NCI-H2227 (cell line): ENCODE measurements around the gene BCAS3.
"Not testable (repeated sequence)": the region's sequence is repeated elsewhere in the genome, so short reads cannot be mapped to it uniquely, and the experiment has no call there.

ENCODE experiments used
- DNase-seq: peaks from one replicate; lab custom pipeline; 2025; ENCODE audit not compliant: unreplicated experiment; lab: John Stamatoyannopoulos, UW

The BCAS3 gene

GRCh38 chr17:61352781-61353491 is 675.3 kb downstream of the BCAS3 start:
- peak; percentile 42 for DNase-seq

- DNase-seq = no peak
These were observed 676.0 kb downstream of the BCAS3 start for GRCh38 chr17:61353615-61354014.

- DNase-seq = no peak
These were observed 677.5 kb downstream of the BCAS3 start for GRCh38 chr17:61354895-61355874.

- not testable (repeated sequence) for DNase-seq
These were observed 679.4 kb downstream of the BCAS3 start for GRCh38 chr17:61357061-61357460.

GRCh38 chr17:61359513-61359912 is 681.9 kb downstream of the BCAS3 start:
- not testable (repeated sequence) for DNase-seq

- no peak for DNase-seq
These were observed 682.8 kb downstream of the BCAS3 start for GRCh38 chr17:61360318-61360943.

- no peak for DNase-seq
These were observed 683.4 kb downstream of the BCAS3 start for GRCh38 chr17:61361084-61361483.

- DNase-seq = no peak
These were observed 684.7 kb downstream of the BCAS3 start for GRCh38 chr17:61362396-61362795.

GRCh38 chr17:61362852-61363600 is 685.4 kb downstream of the BCAS3 start:
- no peak for DNase-seq

GRCh38 chr17:61363601-61364462 is 686.2 kb downstream of the BCAS3 start:
- no peak for DNase-seq

GRCh38 chr17:61364463-61364846 is 686.8 kb downstream of the BCAS3 start:
- DNase-seq = no peak

- no peak for DNase-seq
These were observed 688.5 kb downstream of the BCAS3 start for GRCh38 chr17:61366076-61366714.

- no peak for DNase-seq
These were observed 689.2 kb downstream of the BCAS3 start for GRCh38 chr17:61366715-61367413.

- DNase-seq = no peak
These were observed 690.6 kb downstream of the BCAS3 start for GRCh38 chr17:61368049-61368831.

GRCh38 chr17:61368832-61369450 is 691.3 kb downstream of the BCAS3 start:
- DNase-seq = no peak

- no peak for DNase-seq
These were observed 692.1 kb downstream of the BCAS3 start for GRCh38 chr17:61369751-61370150.

GRCh38 chr17:61371179-61371578 is 693.5 kb downstream of the BCAS3 start:
- DNase-seq = no peak

GRCh38 chr17:61371606-61372005 is 694.0 kb downstream of the BCAS3 start:
- no peak for DNase-seq
